H1 (cell line): ENCODE data around the gene SVIP. TPM values are rescaled to one million over a fixed set of nuclear protein-coding genes. Genes with fewer than 3 reads are reported as not detected.

Experiments
- CTCF ChIA-PET: fragments of 300-600 bp; sonication (Branson Sonifier 250); formaldehyde crosslinking; loops from one replicate; lab custom pipeline; 2021; ENCODE audit not compliant: partially characterized antibody; lab: Charles Lee
- POLR2A ChIA-PET: fragments of 300-600 bp; sonication (Branson Sonifier 250); formaldehyde crosslinking; loops from one replicate; lab custom pipeline; 2021; ENCODE audit warnings: inconsistent platforms; ENCODE audit not compliant: partially characterized antibody; lab: Charles Lee
- DNase-seq, 2 experiments: peaks; one replicate each; pipeline versions ENCODE4 v3.0.0 to v3.0.0-alpha.2; 2010 to 2022; ENCODE audit warnings: low spot score in 2 of 2, low read depth in 1 of 2, mixed read lengths in 1 of 2
- FAIRE-seq: peaks from 2 replicates; lab custom pipeline; 2011; peaks lifted over from hg19 to GRCh38; lab: Jason Lieb, UNC
- H2AFZ ChIP-seq: 2 replicates; pipeline ENCODE4 v1.8.1; 2012; ENCODE audit warnings: low read length, inconsistent platforms
- H2AK5ac ChIP-seq: 2 replicates; pipeline ENCODE4 v1.6.1; 2013; ENCODE audit warnings: low read depth, low read length
- H2BK120ac ChIP-seq: replicated peaks from 2 replicates; pipeline ENCODE3; 2013; ENCODE audit warnings: low read depth, low read length, inconsistent platforms
- H2BK12ac ChIP-seq: 2 replicates; pipeline ENCODE4 v1.6.1; 2013; ENCODE audit warnings: low read depth, low read length
- H2BK15ac ChIP-seq: 2 replicates; pipeline ENCODE4 v1.6.1; 2013; ENCODE audit warnings: low read length
- H2BK20ac ChIP-seq: 2 replicates; pipeline ENCODE4 v1.6.1; 2013; ENCODE audit warnings: low read length
- H2BK5ac ChIP-seq: 2 replicates; pipeline ENCODE4 v1.6.1; 2013; ENCODE audit warnings: low read depth, low read length
- H3K14ac ChIP-seq: 2 replicates; pipeline ENCODE4 v1.6.1; 2013; ENCODE audit warnings: inconsistent platforms; ENCODE audit not compliant: insufficient read length
- H3K18ac ChIP-seq: 2 replicates; pipeline ENCODE4 v1.6.1; 2013; ENCODE audit warnings: low read length; ENCODE audit errors: extremely low read depth
- H3K23ac ChIP-seq: 2 replicates; pipeline ENCODE4 v1.6.1; 2013; ENCODE audit warnings: inconsistent platforms; ENCODE audit not compliant: insufficient read length
- H3K23me2 ChIP-seq: 2 replicates; pipeline ENCODE4 v1.6.1; 2013; ENCODE audit warnings: low read depth, low read length
- H3K27ac ChIP-seq: 2 replicates; pipeline ENCODE4 v1.6.1; 2011; ENCODE audit warnings: low read depth, low read length, inconsistent platforms
- H3K27me3 ChIP-seq, 4 experiments: replicated peaks in 1 of 4; 1 replicate in 1 of 4; 2 replicates in 3 of 4; pipeline versions ENCODE4 v1.6.1 to v1.8.1; 2011 to 2013; ENCODE audit warnings: low read length in 3 of 4, mild to moderate bottlenecking in 3 of 4, inconsistent platforms in 2 of 4, mixed read lengths in 2 of 4, moderate library complexity in 1 of 4; ENCODE audit not compliant: control insufficient read depth in 3 of 4, insufficient read depth in 3 of 4; ENCODE audit errors: extremely low read depth in 1 of 4
- H3K36me3 ChIP-seq, 4 experiments: 2 replicates each; pipeline versions ENCODE4 v1.6.1 to v1.8.1; 2011 to 2013; ENCODE audit warnings: mild to moderate bottlenecking in 4 of 4, low read length in 3 of 4, moderate library complexity in 2 of 4, control low read depth in 1 of 4, inconsistent platforms in 1 of 4; ENCODE audit not compliant: insufficient read depth in 4 of 4, control insufficient read depth in 2 of 4
- H3K4ac ChIP-seq: replicated peaks from 2 replicates; pipeline ENCODE3; 2013; ENCODE audit warnings: low read length, low read depth, mixed read lengths, inconsistent platforms; ENCODE audit not compliant: insufficient read length
- H3K4me1 ChIP-seq, 4 experiments: replicated peaks in 1 of 4; 1 replicate in 1 of 4; 2 replicates in 3 of 4; pipeline versions ENCODE4 v1.6.1 to v1.8.1; 2011 to 2013; ENCODE audit warnings: low read length in 3 of 4, inconsistent platforms in 2 of 4, mixed read lengths in 1 of 4; ENCODE audit not compliant: insufficient read depth in 4 of 4, control insufficient read depth in 3 of 4
- H3K4me2 ChIP-seq, 2 experiments: 2 replicates each; pipeline versions ENCODE4 v1.6.1 to v1.8.1; 2011 to 2013; ENCODE audit warnings: low read depth in 2 of 2, low read length in 2 of 2, control low read depth in 1 of 2, inconsistent platforms in 1 of 2, mild to moderate bottlenecking in 1 of 2; ENCODE audit not compliant: insufficient read depth in 1 of 2
- H3K4me3 ChIP-seq, 4 experiments: fragments of 200-600, 300-600 bp in 1 of 4; sonication (generic), shearing (Covaris generic), sonication (Bioruptor Twin) in 1 of 4; 2 replicates each; pipeline versions ENCODE4 v1.5.1 to v1.8.1; 2011 to 2016; ENCODE audit warnings: low read length in 4 of 4, low read depth in 3 of 4, control low read depth in 2 of 4, inconsistent platforms in 2 of 4, mild to moderate bottlenecking in 2 of 4, mixed read lengths in 1 of 4, moderate library complexity in 1 of 4; ENCODE audit not compliant: insufficient read depth in 2 of 4; ENCODE audit errors: extremely low read depth in 1 of 4
- H3K56ac ChIP-seq: replicated peaks from 2 replicates; pipeline ENCODE3; 2013; ENCODE audit warnings: low read depth, mild to moderate bottlenecking, mixed read lengths, low read length, inconsistent platforms; ENCODE audit not compliant: insufficient read length
- H3K79me1 ChIP-seq: 2 replicates; pipeline ENCODE4 v1.6.1; 2013; ENCODE audit warnings: low read depth, low read length, control low read depth
- H3K79me2 ChIP-seq, 2 experiments: 2 replicates each; pipeline versions ENCODE4 v1.6.1 to v1.8.1; 2012 to 2013; ENCODE audit warnings: low read length in 2 of 2, mild to moderate bottlenecking in 2 of 2, inconsistent platforms in 1 of 2; ENCODE audit not compliant: insufficient read depth in 2 of 2, control insufficient read depth in 1 of 2
- H3K9ac ChIP-seq, 4 experiments: replicated peaks in 1 of 4; 1 replicate in 1 of 4; 2 replicates in 3 of 4; pipeline versions ENCODE4 v1.6.1 to v1.8.1; 2011 to 2013; ENCODE audit warnings: low read depth in 3 of 4, low read length in 3 of 4, control low read depth in 2 of 4, mild to moderate bottlenecking in 2 of 4, moderate library complexity in 2 of 4, inconsistent platforms in 1 of 4; ENCODE audit errors: extremely low read depth in 1 of 4
- H3K9me3 ChIP-seq, 2 experiments: 2 replicates each; pipeline versions ENCODE4 v1.6.1 to v1.8.1; 2012 to 2013; ENCODE audit warnings: mild to moderate bottlenecking in 2 of 2, moderate library complexity in 2 of 2, control low read depth in 1 of 2, inconsistent platforms in 1 of 2, low read depth in 1 of 2, low read length in 1 of 2, mixed read lengths in 1 of 2; ENCODE audit not compliant: insufficient read depth in 2 of 2
- H4K20me1 ChIP-seq, 2 experiments: replicated peaks in 1 of 2; 2 replicates each; pipeline versions ENCODE3 to v1.8.1; 2011 to 2013; ENCODE audit warnings: inconsistent platforms in 2 of 2, low read length in 2 of 2, mild to moderate bottlenecking in 1 of 2; ENCODE audit not compliant: insufficient read depth in 2 of 2, control insufficient read depth in 1 of 2
- H4K5ac ChIP-seq: 2 replicates; pipeline ENCODE4 v1.6.1; 2013; ENCODE audit warnings: low read length, low read depth, mixed read lengths, inconsistent platforms; ENCODE audit not compliant: insufficient read length
- H4K8ac ChIP-seq: 2 replicates; pipeline ENCODE4 v1.8.0; 2013; ENCODE audit warnings: mild to moderate bottlenecking, moderate library complexity, low read length, inconsistent platforms; ENCODE audit not compliant: insufficient read depth; ENCODE audit errors: extremely low read depth
- H4K91ac ChIP-seq: replicated peaks from 2 replicates; pipeline ENCODE3; 2013; ENCODE audit warnings: low read length, mixed read lengths, inconsistent platforms; ENCODE audit not compliant: insufficient read length
- EGR1 ChIP-seq: IDR thresholded peaks from 2 replicates; pipeline ENCODE4 v1.6.1; 2011; ENCODE audit warnings: low read depth, low read length, borderline replicate concordance
- WGBS, 2 experiments: shearing (Covaris generic) in 1 of 2; methylation state at CpG; one replicate each; pipeline versions ENCODE4 v1.1.6 to v1.1.7; 2013 to 2015; ENCODE audit warnings: low lambda C conversion rate in 2 of 2, mixed read lengths in 2 of 2, inconsistent platforms in 1 of 2, low coverage in 1 of 2, missing lambda C conversion rate in 1 of 2; ENCODE audit not compliant: insufficient replicate concordance in 2 of 2, insufficient coverage in 1 of 2, insufficient read length in 1 of 2; ENCODE audit errors: extremely low coverage in 1 of 2, missing lambda C conversion rate in 1 of 2; 5-methylcytosine and 5-hydroxymethylcytosine counted together
- polyA plus RNA-seq, 7 experiments: library from polyadenylated mRNA; depleted of rRNA in 3 of 7; stranded (reverse) in 5 of 7; unstranded in 2 of 7; fragments of >200 nt in 5 of 7; fragments of 200-250 nt in 2 of 7; gene quantifications; 1 replicate in 5 of 7; 2 replicates in 1 of 7; 4 replicates in 1 of 7; pipeline versions ENCODE4 v1.2.1 to v1.2.3, GENCODE V29; 2011 to 2013; ENCODE audit warnings: missing spikeins in 2 of 7, mixed read lengths in 2 of 7
- total RNA-seq: library from RNA; stranded (reverse); fragmentation: NEBNext Ultra II Directional; extraction: Animal tissue kit (Norgen Biotek cat#: 25700); gene quantifications from 2 replicates; pipeline ENCODE4 v1.2.1, GENCODE V29; 2021

The SVIP gene
- total and polyA plus RNA-seq, 2 of the 8 experiments (the other 6 are each of a cell fraction or from before 2014, with no cell fraction given): 1.2 to 11.4 TPM

DNA sequence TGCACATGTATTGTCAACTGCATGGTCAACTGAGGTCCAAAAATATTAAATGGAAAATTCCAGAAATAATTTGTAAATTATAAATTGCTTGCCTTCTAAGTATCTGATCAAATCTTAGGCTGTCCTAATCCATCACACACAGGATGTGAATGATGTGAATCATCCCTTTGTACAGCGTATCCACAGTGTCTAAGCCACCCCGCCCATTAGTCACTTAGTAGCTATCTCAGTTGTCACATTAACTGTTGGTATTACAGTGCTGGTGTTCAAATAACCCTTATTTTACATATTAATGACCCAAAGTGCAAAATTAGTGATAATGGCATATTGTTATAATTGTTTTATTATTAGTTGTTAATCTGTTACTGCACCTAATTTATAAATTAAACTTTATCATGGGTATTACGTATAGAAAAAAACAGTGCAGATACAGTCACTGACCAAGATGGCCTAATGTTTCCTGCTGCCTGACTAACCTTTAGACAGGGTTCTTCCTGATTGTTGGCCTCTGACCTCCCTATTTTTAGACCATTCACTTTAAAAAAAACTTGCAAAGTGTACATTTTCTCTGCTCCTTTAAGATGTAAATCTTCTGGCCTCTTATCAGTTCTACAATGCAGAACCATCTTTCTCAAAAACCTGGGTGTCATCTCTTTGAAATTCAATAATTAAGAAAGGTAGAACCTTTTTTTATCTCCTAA, 2.9 kb upstream of the SVIP start:
- H2AFZ ChIP-seq: no peak overlapping the region
- no peak overlapping the region for H3K4me2 ChIP-seq
- H2BK12ac ChIP-seq: no peak overlapping the region
- H3K9ac ChIP-seq: no peak overlapping the region
- no peak overlapping the region for H3K23ac ChIP-seq
- H3K4me1 ChIP-seq: peaks cover 0 to 6% (median 0%) of the 10 kb centered on the region in 4 experiments; a peak in 1 of 7 replicates
- H3K56ac ChIP-seq: no peak overlapping the region
- DNase-seq (no peak), FAIRE-seq (no peak)
- H3K14ac ChIP-seq: no peak overlapping the region
- no peak overlapping the region for H3K4ac ChIP-seq
- H4K20me1 ChIP-seq: no peaks in the 10 kb centered on the region
- no peak overlapping the region for H2BK20ac ChIP-seq
- H2AK5ac ChIP-seq: no peak overlapping the region
- no peaks in the 10 kb centered on the region for H3K79me1 ChIP-seq
- H4K8ac ChIP-seq: no peak overlapping the region
- no peaks in the 10 kb centered on the region for H3K36me3 ChIP-seq
- no peak overlapping the region for H2BK120ac ChIP-seq
- H3K18ac ChIP-seq: no peak overlapping the region
- 0 out of 7 replicates have a peak, but pooled peaks cover 0 to 2% (median 0%) of the 10 kb centered on the region in 4 experiments for H3K27me3 ChIP-seq
- no peak overlapping the region for H3K4me3 ChIP-seq
- H2BK15ac ChIP-seq: no peak overlapping the region
- H3K23me2 ChIP-seq: no peaks in the 10 kb centered on the region; the same call in 1 of the 2 replicates
- ChIA-PET POLR2A (no interaction called here), CTCF (interaction anchor here (0.9 kb wide), 1 partner anchor 197 kb away, joined by 3 read pairs; no protein-coding TSS in a partner anchor)
- no peak overlapping the region for H2BK5ac ChIP-seq
- no peak overlapping the region for H4K91ac ChIP-seq
- H3K79me2 ChIP-seq: no peaks in the 10 kb centered on the region
- 93% methylated on average over 3 of the region's 3 CpGs; no CpG with 5 or more reads in 1 of the 2 experiments for WGBS, 2 experiments
- H3K27ac ChIP-seq: no peak overlapping the region
- no peak overlapping the region for H4K5ac ChIP-seq
- H3K9me3 ChIP-seq: no peaks in the 10 kb centered on the region
- no peak for TF ChIP-seq EGR1
